NB4 (cell line): ENCODE results near the gene PGAP1.

Experiments
- DNase-seq: peaks from one replicate; pipeline ENCODE4 v3.0.0; 2010; ENCODE audit warnings: low read depth
- H3K4me3 ChIP-seq: one replicate; pipeline ENCODE4 v1.5.1; 2011; ENCODE audit warnings: mild to moderate bottlenecking, low read depth, low read length, moderate library complexity
- CTCF ChIP-seq: IDR thresholded peaks from one replicate; pipeline ENCODE4 v1.5.1; 2012; ENCODE audit warnings: low read depth, low read length
- MAX ChIP-seq: IDR thresholded peaks from 2 replicates; pipeline ENCODE4 v1.6.1; 2011; ENCODE audit warnings: low read depth, low read length
- MYC ChIP-seq: IDR thresholded peaks from 2 replicates; pipeline ENCODE4 v1.6.1; 2011; ENCODE audit warnings: low read depth, low read length
- POLR2A ChIP-seq: IDR thresholded peaks from 2 replicates; pipeline ENCODE4 v1.6.1; 2011; ENCODE audit warnings: mild to moderate bottlenecking; ENCODE audit not compliant: insufficient read length; ENCODE audit errors: extremely low read depth

The PGAP1 gene

GRCh38 chr2:196957442-196957841, 30.9 kb upstream of the PGAP1 start:
- DNase-seq = no peak
- H3K4me3 ChIP-seq = no peak overlapping the region
- TF ChIP-seq POLR2A (no peak), MAX (no peak), MYC (no peak), CTCF (no peak)

GRCh38 chr2:196956069-196956468, 29.6 kb upstream of the PGAP1 start:
- no peak for DNase-seq
- no peak for TF ChIP-seq POLR2A
- no peak for TF ChIP-seq CTCF
- no peak for TF ChIP-seq MYC
- no peak for TF ChIP-seq MAX
- H3K4me3 ChIP-seq = no peak overlapping the region

- no peak overlapping the region for H3K4me3 ChIP-seq
- no peak for TF ChIP-seq MYC
- no peak for TF ChIP-seq CTCF
- TF ChIP-seq POLR2A = no peak
- no peak for DNase-seq
Measured at GRCh38 chr2:196955036-196955435, 28.5 kb upstream of the PGAP1 start.

- H3K4me3 ChIP-seq = no peak overlapping the region
- no peak for DNase-seq
- TF ChIP-seq POLR2A (no peak), MAX (no peak), CTCF (no peak), MYC (no peak)
Measured at GRCh38 chr2:196954001-196954400, 27.5 kb upstream of the PGAP1 start.

GRCh38 chr2:196952936-196953335, 26.4 kb upstream of the PGAP1 start:
- no peak overlapping the region for H3K4me3 ChIP-seq
- TF ChIP-seq POLR2A (no peak), CTCF (no peak), MYC (no peak), MAX (no peak)
- no peak for DNase-seq

- DNase-seq = no peak
- no peak overlapping the region for H3K4me3 ChIP-seq
- no peak for TF ChIP-seq CTCF
- no peak for TF ChIP-seq MAX
- TF ChIP-seq MYC = no peak
Measured at GRCh38 chr2:196951973-196952372, 25.5 kb upstream of the PGAP1 start.
